Adipose tissue (tissue), 3 donors: ENCODE results near the gene CSTPP1. TPM values are rescaled to one million over a fixed set of nuclear protein-coding genes. Genes with fewer than 3 reads are reported as not detected.

Experiments
- H3K27ac ChIP-seq: one replicate; pipeline ENCODE4 v1.5.1; 2013; ENCODE audit warnings: low read depth, low read length
- WGBS, 3 donors: extraction: QIAGEN DNeasy Blood & Tissue Kit; methylation state at CpG; one replicate each; pipeline ENCODE4 v1.1.7; 2013; 5-methylcytosine and 5-hydroxymethylcytosine counted together
- polyA plus RNA-seq, 3 donors: library from polyadenylated mRNA; stranded (reverse); fragments of 200-250 nt; gene quantifications; one replicate each; pipeline ENCODE4 v1.2.3, GENCODE V29; 2013
- donor health status: healthy with polysubstance abuse.
- donor health status: Bipolar disorder and iron deficiency.
- donor health status: healthy.

Gene CSTPP1
- polyA plus RNA-seq, 3 donors: 10.2 to 26.9 (median 12.0) TPM

DNA sequence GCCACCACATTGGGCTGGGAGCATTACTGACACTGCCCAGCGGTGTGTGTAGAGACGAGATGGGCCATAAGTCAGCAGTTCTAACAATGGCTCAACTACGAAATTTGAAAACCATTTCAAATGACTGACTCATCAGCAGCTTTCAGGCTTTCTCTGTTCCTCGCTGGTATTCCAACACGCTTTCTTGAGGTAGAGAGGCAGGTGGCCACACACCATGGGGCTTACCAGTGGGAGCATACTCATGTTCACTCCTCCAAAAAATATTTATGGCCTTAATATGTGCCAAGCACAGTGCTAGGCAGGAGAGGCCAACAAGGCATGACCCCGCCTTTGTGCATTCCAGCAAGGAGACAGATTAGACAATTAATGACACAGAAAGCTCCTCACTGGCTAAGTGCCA is 219.8 kb downstream of the CSTPP1 start:
- WGBS, 3 donors: 89 to 95% (median 92%) methylated on average over 6 of the region's 6 CpGs
- H3K27ac ChIP-seq: no peak overlapping the region

DNA sequence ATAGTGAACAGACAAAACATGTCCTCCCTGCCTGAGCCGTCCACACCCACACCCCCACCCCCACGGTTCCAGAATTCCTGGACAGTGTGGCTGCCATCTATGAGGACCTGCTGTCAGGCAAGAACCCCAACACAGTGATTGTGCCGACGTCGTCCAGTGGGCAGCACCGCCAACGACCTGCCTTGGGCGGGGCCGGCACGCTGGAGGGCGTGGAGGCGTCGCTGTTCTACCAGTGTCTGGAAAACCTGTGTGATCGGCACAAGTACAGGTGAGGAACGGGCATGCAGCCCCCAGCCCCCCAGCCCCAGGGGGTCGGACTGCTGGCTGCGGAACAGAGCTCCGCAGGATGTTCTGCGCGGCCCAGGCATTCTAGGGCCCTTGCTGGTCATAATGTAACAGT is 220.4 kb downstream of the CSTPP1 start:
- 90 to 91% (median 91%) methylated on average over 20 of the region's 20 CpGs for WGBS, 3 donors
- H3K27ac ChIP-seq: no peak overlapping the region

- WGBS, 3 donors: 76 to 87% (median 81%) methylated on average over 8 of the region's 8 CpGs
- H3K27ac ChIP-seq: no peak overlapping the region
Measured at GRCh38 chr11:47157805-47158204, 221.2 kb downstream of the CSTPP1 start.

- H3K27ac ChIP-seq: no peak overlapping the region
- 55 to 76% (median 75%) methylated on average over 5 of the region's 5 CpGs for WGBS, 3 donors
Measured at GRCh38 chr11:47158242-47158641, 221.7 kb downstream of the CSTPP1 start.

- WGBS, 3 donors: 91 to 93% (median 91%) methylated on average over 5 of the region's 5 CpGs
- H3K27ac ChIP-seq: no peak overlapping the region
Measured at GRCh38 chr11:47160753-47161133, 224.2 kb downstream of the CSTPP1 start.

DNA sequence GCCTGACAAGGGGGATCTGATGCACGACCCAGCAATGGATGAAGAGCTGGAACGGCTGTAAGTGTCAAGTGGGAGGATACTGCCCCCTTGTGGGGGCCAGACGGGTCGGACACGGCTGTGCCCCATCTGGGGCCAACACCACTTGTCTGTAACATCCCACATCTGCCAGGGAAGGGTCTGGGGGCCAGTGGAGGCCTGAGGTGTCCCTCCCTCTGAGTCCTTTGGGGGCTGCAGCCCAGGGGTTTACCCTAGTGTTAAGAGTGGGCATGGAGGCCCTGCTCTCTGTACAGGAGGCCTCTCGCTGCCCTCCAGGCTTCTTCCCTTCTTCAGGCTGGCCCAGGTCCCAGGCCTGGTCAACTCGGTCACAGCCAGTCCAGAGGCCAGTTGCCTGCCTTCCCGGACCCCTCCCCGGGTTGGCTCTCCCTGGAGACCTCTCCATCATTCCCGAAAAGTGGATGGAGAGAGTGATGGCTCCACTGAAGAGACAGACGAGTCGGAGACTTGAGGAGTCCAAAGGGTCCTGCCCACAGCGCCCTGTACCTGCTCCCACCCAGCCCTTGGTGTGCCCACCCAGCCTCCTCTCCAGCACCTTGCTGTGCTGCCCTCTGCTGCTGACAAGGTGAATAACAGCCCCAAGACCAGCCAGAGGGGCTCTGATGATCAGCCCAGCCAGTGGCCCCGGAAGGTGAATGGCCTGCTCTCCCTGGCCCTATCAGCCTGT is 224.7 kb downstream of the CSTPP1 start:
- no peak overlapping the region for H3K27ac ChIP-seq
- 44 to 52% (median 47%) methylated on average over 14 of the region's 14 CpGs for whole genome bisulfite sequencing, 3 donors

DNA sequence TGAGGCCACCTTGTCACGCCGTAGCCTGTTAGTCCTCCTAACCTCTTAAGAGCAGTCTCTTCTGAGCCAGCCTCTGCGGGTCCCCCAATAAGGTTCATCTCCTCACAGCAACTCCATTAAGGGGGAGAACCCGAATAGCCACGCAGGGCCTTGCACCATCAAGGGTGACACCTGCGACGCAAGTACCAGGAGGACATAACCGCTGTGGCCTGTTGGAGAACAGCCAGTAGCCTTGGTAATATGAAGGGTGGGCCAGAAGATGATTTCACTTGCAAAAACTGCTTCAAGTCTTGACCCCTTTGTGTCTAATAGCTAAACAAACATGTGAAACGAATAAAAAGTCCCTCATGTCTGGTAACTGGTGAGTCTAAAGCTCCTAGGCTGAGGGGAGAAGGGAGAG is 225.3 kb downstream of the CSTPP1 start:
- 49 to 62% (median 60%) methylated on average over 9 of the region's 9 CpGs for WGBS, 3 donors
- no peak overlapping the region for H3K27ac ChIP-seq

DNA sequence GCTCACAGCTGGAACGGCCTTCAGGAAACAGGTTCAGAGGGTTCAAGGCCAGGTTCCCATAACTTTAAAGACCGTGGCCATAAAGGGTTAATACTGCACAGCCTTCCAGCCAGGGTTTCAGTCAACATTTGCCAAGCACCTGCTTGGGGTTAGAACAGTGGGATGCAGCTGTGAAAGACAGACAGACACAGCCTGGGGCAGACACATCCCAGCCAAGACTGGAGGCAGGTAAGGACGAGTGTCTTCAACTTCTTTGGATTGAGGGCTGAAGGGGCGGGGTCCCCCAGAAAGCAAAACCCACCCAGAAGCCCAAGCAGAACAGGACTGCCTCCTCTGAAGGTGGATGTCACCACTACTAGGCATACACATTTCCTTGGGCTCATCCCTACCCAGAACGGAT is 225.9 kb downstream of the CSTPP1 start:
- no peak overlapping the region for H3K27ac ChIP-seq
- WGBS, 3 donors: 59 to 73% (median 71%) methylated on average over 5 of the region's 5 CpGs

GRCh38 chr11:47163193-47163592 is 226.6 kb downstream of the CSTPP1 start:
- H3K27ac ChIP-seq: no peak overlapping the region
- 49 to 55% (median 51%) methylated on average over 3 of the region's 3 CpGs for WGBS, 3 donors

DNA sequence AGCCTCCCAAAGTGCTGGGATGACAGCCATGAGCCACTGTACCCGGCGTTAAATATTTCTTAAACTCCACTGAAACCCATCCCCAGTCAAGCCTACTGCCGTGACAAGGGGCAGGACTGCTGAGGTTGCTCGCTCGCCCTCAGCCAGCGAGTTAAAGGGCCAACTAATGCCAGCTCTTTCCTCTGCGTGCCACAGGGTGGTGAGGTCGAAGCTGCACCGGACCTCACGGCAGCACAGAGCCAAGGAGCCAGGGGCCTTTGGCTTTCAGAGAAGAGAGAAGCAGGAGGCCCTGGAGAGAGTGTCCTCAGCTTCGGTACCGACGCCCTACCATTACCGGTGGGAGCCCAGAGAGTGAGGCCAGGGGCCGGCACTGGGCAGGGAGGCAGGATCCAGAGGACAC is 227.3 kb downstream of the CSTPP1 start:
- WGBS, 3 donors: 88 to 89% (median 88%) methylated on average over 15 of the region's 15 CpGs
- H3K27ac ChIP-seq: no peak overlapping the region

- H3K27ac ChIP-seq: no peak overlapping the region
- 62 to 81% (median 73%) methylated on average over 4 of the region's 4 CpGs for WGBS, 3 donors
Measured at GRCh38 chr11:47164321-47164720, 227.8 kb downstream of the CSTPP1 start.

- H3K27ac ChIP-seq: no peak overlapping the region
- WGBS, 3 donors: 87 to 90% (median 89%) methylated on average over 16 of the region's 16 CpGs
Measured at GRCh38 chr11:47165253-47165840, 228.8 kb downstream of the CSTPP1 start.

DNA sequence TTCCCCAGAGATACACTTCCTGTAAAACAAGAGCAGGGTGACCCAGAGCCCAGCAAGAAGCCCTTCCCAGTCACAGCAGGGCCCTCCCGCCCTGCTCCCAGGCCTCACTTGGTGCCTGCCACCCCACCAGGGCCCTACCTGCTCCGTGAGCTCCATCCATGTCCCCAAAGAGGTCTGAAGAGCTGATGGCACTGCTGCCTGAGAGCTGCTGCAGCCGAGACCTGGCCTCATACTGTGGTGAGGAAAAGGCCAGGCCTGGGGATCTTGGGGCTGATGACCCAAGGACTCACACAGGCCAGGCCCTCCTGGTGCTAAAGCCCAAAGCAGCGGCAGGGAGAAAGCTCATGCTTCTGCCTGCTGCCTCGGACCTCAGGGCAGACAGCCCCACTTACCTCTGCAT is 229.8 kb downstream of the CSTPP1 start:
- WGBS, 3 donors: 88 to 93% (median 91%) methylated on average over 5 of the region's 5 CpGs
- no peak overlapping the region for H3K27ac ChIP-seq

DNA sequence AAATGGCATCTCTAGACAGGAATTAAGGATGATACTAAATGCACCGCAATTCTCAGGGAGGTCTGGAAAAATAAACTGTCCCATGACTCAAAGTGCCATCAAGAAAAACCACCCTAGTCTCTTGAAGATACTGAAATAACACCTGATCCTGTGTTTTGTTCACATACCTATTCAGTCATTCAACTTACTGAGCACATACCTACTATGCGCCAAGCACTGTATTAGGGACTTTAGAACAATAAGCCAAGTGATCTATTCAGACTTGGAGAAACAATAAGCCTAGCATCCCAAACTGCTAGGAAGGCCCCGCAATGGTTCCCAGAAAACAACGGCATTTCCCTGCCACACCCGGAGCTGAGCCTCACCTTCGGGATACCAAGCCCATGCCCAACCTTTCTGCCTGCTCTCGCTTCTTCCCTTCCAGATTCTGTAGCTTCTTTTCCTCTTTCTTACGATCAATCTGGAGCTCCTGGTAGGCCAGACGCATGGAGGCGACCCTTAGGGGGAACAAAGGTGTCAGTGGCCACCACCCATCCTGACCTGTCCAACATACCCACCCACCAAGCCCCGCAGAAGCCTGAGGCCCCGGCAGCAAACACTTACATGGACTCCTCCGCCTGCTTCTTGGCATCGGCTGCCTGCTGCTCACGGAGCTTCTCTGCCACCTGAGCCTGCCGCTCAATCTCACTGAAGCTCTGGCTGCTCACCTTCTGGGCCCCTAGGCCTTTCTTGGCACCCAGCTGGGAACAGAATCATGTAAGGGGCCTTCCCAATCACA is 234.7 kb downstream of the CSTPP1 start:
- H3K27ac ChIP-seq: no peak overlapping the region
- WGBS, 3 donors: 89 to 93% (median 90%) methylated on average over 16 of the region's 16 CpGs

DNA sequence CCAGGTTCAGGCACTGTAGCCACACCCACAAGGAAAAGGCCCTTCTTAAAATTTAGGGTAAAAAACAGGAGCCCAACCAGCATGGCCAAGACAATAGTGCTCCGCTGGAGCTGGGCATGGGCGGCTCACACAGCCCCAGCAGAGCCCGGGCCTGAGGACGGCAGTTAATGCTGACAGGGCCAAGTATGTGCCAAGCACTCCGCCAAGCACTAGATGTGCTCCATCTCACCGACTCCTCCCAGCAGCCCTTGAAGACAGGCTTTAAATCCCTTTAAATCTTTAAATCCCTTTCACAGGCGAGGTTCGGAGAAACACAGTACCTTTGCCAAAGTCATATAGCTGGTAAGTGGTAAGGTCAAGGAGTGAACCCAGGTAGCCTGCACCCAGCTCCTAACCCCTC is 235.3 kb downstream of the CSTPP1 start:
- WGBS, 3 donors: 68 to 80% (median 72%) methylated on average over 8 of the region's 8 CpGs
- no peak overlapping the region for H3K27ac ChIP-seq

GRCh38 chr11:47172740-47173336 is 236.3 kb downstream of the CSTPP1 start:
- H3K27ac ChIP-seq: no peak overlapping the region
- WGBS, 3 donors: 52 to 77% (median 72%) methylated on average over 6 of the region's 6 CpGs

DNA sequence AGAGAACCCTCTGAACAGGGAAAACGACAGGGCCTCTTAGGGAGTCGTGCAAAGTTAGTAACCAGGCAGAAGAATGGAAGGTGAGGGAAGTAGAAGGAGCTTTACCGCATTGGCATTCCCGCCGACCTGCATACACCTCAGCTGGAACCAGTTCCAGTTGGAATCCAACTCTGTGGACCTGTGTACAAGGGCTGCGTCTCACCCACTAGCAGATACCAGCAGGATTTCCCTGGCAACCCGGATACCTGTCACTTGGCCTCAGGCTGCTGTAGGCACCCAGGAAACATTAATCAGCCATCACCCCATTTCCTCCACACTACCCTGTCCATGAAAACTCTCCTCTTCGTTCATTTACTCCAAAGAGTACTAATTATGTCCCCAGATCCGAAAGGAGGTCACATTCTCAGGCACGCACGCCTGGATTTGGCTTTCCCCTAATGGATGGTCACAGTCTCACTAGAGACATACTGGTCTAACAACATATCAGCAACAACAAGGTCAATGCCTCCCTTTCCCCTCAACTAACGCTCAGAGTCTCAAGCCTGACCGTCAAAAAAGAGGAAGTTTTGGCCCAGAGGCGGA is 239.3 kb downstream of the CSTPP1 start:
- 16 to 36% (median 33%) methylated on average over 14 of the region's 14 CpGs for WGBS, 3 donors
- H3K27ac ChIP-seq: no peak overlapping the region

- H3K27ac ChIP-seq: peak within 1 kb of the TSS; percentile 73
- WGBS, 3 donors: 0% methylated on average over 84 to 89 of the region's 89 CpGs
Measured at GRCh38 chr11:47176328-47177228, 240.0 kb downstream of the CSTPP1 start, which contains the start of gene ARFGAP2. Gene ARFGAP2, minus strand, starts transcription at chr11:47176879. Its CDS starts 26 bp downstream, at chr11:47176853.
